ENCODE data around the gene CFAP251. TPM values are rescaled to one million over a fixed set of nuclear protein-coding genes. Genes with fewer than 3 reads are reported as not detected.
A peak's percentile ranks its signal among the peaks of the same experiment; 100 is the strongest.

Gene CFAP251
- total RNA-seq, 2 donors from 2014 or later = 3.6 to 7.0 TPM

DNA sequence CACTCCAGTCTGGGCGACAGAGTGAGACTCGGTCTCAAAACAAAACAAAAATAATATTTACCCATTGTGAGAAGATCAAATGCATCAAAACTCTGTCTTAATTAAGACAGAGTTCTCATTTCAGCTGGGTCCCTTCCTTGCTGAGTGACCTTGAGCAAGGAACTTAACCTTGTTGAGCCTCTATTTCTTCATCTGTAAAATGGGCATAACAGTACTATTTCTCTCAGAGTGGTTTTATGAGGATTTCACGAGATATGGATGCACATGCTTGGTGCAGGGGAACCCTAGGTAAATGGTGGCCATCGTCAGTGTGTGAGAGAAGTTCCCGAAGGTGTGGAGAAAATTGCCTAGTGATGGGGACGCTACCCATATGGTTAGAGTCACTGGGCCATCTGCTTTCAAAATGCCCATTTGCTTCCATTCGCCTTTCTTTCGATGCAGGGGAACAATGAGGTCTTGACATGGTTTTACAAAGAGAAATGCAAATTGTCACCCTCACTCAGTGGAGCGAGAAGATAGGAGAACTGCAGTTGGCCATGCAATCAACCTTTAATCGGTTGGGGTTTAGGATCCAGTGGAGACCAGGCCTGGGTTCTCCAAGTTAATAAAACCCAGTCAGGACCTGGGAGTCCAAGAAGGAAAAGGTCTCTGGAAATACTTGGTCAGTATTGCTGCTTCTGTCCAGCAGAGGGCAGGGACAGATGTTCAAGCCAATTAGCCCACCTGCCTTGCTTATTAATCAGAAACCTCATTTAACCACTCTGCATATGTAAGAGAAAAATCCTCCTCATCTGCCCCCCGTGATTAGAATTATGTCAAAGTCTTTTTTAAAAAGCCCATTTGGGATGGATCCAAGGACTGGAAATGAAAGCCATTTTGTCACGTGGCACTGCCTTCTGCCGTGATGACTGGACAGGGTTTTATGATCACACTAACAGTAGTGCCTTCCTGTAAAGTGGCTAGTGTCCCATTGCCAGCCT is 37.2 kb downstream of the CFAP251 start:
- ATAC-seq (no peak), DNase-seq (peak in 1 of 4 donors; percentile 20)
- H3K36me3 ChIP-seq (replicated peaks in 1 of 2; ENCODE audit: insufficient read depth in 1 of 2, low read depth in 2 of 2) = no peaks in the 10 kb centered on the region
- no peak overlapping the region for H3K4me3 ChIP-seq
- intact Hi-C loops (cut with DNase I) = no loop called here
- TF ChIP-seq POLR2A (IDR thresholded peaks at IDR 0.05) = no peak
- TF ChIP-seq, protein P1, sequence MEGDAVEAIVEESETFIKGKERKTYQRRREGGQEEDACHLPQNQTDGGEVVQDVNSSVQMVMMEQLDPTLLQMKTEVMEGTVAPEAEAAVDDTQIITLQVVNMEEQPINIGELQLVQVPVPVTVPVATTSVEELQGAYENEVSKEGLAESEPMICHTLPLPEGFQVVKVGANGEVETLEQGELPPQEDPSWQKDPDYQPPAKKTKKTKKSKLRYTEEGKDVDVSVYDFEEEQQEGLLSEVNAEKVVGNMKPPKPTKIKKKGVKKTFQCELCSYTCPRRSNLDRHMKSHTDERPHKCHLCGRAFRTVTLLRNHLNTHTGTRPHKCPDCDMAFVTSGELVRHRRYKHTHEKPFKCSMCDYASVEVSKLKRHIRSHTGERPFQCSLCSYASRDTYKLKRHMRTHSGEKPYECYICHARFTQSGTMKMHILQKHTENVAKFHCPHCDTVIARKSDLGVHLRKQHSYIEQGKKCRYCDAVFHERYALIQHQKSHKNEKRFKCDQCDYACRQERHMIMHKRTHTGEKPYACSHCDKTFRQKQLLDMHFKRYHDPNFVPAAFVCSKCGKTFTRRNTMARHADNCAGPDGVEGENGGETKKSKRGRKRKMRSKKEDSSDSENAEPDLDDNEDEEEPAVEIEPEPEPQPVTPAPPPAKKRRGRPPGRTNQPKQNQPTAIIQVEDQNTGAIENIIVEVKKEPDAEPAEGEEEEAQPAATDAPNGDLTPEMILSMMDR (IDR thresholded peaks at IDR 0.05) = peak; percentile 20 to 55 (median 47)
- 74 to 77% methylated on average over 13 of the region's 13 CpGs for whole genome bisulfite sequencing, 2 donors
- no peaks in the 10 kb centered on the region for H3K27me3 ChIP-seq
- H3K27ac ChIP-seq = no peak overlapping the region
- no peaks in the 10 kb centered on the region for H3K4me1 ChIP-seq
- H3K9me3 ChIP-seq = no peaks in the 10 kb centered on the region

DNA sequence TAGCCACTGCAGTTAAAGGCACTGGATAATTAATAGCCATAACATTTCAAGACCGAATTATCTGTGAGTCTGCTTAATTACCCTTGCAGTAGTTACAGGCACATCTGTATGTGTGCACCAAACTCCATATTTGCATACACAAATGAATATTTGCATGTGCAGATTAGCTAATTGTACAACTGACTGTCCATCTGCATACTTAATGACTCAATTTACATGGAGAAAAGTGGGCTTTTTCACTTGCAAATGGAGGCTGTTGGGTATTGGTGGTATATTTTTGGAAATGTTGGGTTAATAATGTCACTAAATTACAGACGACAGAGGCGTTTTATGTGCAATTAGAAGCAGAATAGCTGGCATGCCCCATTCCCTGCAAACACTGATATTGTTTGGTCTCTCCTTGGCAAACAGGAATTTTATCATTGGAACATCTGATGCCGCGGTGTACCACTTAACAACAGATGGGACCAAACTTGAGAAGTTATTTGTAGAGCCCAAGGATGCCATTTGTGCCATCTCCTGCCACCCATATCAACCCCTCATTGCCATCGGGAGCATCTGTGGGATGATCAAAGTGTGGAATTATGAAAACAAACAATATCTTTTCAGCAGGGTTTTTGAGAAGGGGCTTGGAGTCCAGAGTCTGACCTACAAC is 39.6 kb downstream of the CFAP251 start:
- H3K9me3 ChIP-seq = no peaks in the 10 kb centered on the region
- no peaks in the 10 kb centered on the region for H3K4me1 ChIP-seq
- H3K27ac ChIP-seq = no peak overlapping the region
- no peak overlapping the region for H3K4me3 ChIP-seq
- H3K36me3 ChIP-seq (replicated peaks in 1 of 2; ENCODE audit: insufficient read depth in 1 of 2, low read depth in 2 of 2) = no peaks in the 10 kb centered on the region
- TF ChIP-seq POLR2A (IDR thresholded peaks at IDR 0.05) = no peak
- TF ChIP-seq, protein P1 (IDR thresholded peaks at IDR 0.05) = no peak
- intact Hi-C loops (cut with DNase I) = no loop called here
- no peaks in the 10 kb centered on the region for H3K27me3 ChIP-seq
- no peak for ATAC-seq
- WGBS, 2 donors = 58 to 76% methylated on average over 6 of the region's 6 CpGs
- DNase-seq = no peak

DNA sequence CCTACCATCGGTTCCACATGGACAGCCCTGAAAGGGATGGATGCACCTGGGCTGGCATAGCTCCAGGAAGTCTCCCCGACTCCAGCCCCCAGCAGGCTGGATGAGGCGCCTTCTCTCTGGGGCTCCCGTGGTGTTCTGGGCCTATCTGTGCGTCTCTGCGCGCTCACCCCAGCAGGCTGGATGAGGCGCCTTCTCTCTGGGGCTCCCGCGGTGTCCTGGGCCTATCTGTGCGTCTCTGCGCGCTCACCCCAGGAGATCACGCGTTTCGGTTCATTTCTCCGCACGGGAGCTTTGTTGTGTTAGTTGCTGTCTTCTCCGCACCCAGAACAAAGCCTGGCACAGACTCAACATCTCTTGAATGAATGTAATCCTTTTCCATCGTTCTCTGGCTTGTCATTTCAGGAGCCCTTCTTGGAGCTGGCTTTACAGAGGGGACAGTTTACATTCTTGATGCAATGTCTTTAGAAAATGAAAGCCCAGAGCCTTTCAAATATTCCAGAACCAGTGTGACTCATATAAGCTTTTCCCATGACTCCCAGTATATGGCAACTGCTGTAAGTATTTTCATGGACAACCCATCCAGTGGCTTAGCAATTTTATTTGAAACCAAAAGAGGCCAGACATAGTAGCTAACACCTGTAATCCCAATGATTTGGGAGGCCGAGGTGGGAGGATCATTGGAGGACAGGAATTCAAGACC is 40.3 kb downstream of the CFAP251 start:
- no peak for TF ChIP-seq POLR2A (IDR thresholded peaks at IDR 0.05)
- TF ChIP-seq, protein P1 (IDR thresholded peaks at IDR 0.05) = no peak
- H3K27ac ChIP-seq = no peak overlapping the region
- no peaks in the 10 kb centered on the region for H3K36me3 ChIP-seq (replicated peaks in 1 of 2; ENCODE audit: insufficient read depth in 1 of 2, low read depth in 2 of 2)
- H3K9me3 ChIP-seq = no peaks in the 10 kb centered on the region
- no peaks in the 10 kb centered on the region for H3K27me3 ChIP-seq
- H3K4me1 ChIP-seq = no peaks in the 10 kb centered on the region
- WGBS, 2 donors = 73 to 79% methylated on average over 14 to 21 of the region's 21 CpGs
- ATAC-seq (no peak), DNase-seq (no peak)
- intact Hi-C loops (cut with DNase I) = no loop called here
- no peak overlapping the region for H3K4me3 ChIP-seq

DNA sequence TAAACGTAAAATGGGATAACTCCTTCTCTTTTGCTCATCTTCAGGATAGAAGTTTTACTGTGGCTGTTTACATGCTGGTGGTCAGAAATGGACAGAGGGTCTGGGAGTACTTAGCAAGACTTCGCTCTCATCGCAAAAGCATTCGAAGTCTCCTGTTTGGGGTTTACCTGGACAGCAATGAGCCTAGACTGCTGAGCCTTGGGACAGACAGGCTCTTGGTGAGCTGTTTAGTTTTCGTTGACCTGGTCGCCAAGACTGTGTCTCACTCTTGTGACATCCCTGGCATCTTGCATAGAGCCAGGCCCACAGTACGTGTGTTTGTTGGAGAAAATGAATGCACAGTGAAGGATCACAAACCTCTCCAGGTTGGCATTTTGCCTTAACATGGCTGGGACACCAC is 42.1 kb downstream of the CFAP251 start:
- DNase-seq = no peak
- H3K4me1 ChIP-seq = no peaks in the 10 kb centered on the region
- no peak overlapping the region for H3K27ac ChIP-seq
- WGBS, 2 donors = 80 to 82% methylated on average over 5 to 7 of the region's 7 CpGs
- no peaks in the 10 kb centered on the region for H3K36me3 ChIP-seq (replicated peaks in 1 of 2; ENCODE audit: insufficient read depth in 1 of 2, low read depth in 2 of 2)
- ATAC-seq = no peak
- intact Hi-C loops (cut with DNase I) = no loop called here
- no peak overlapping the region for H3K4me3 ChIP-seq
- TF ChIP-seq, protein P1 (IDR thresholded peaks at IDR 0.05) = no peak
- no peak for TF ChIP-seq POLR2A (IDR thresholded peaks at IDR 0.05)
- no peaks in the 10 kb centered on the region for H3K27me3 ChIP-seq
- H3K9me3 ChIP-seq = no peaks in the 10 kb centered on the region
